Kidney epithelial cell (primary cell): ENCODE measurements around the gene BAIAP3. TPM values are rescaled to one million over a fixed set of nuclear protein-coding genes. Genes with fewer than 3 reads are reported as not detected.

Experiments used
- DNase-seq: peaks from one replicate; pipeline ENCODE4 v3.0.0-alpha.2; 2010; ENCODE audit warnings: low read depth
- H3K27me3 ChIP-seq: 2 replicates; pipeline ENCODE4 v1.6.0; 2011; ENCODE audit warnings: low read length; ENCODE audit not compliant: control insufficient read depth, insufficient read depth
- H3K36me3 ChIP-seq: 2 replicates; pipeline ENCODE4 v1.5.1; 2011; ENCODE audit warnings: low read length; ENCODE audit not compliant: control insufficient read depth, insufficient read depth
- H3K4me3 ChIP-seq: 2 replicates; pipeline ENCODE4 v1.5.1; 2011; ENCODE audit warnings: low read depth, mild to moderate bottlenecking, control low read depth, low read length
- total RNA-seq: library from RNA; depleted of rRNA; stranded (reverse); fragments of >200 nt; gene quantifications from 2 replicates; pipeline ENCODE4 v1.2.3, GENCODE V29; 2015
- TF ChIP-seq, protein P1 (sequence below): IDR thresholded peaks from 2 replicates; pipeline ENCODE4 v1.5.1; 2011; ENCODE audit warnings: mild to moderate bottlenecking, moderate library complexity, low read length, control low read depth, inconsistent platforms; ENCODE audit not compliant: insufficient read depth, poor library complexity, severe bottlenecking

The BAIAP3 gene
- total RNA-seq, 1 donor from 2014 or later, result 5.8 TPM

DNA sequence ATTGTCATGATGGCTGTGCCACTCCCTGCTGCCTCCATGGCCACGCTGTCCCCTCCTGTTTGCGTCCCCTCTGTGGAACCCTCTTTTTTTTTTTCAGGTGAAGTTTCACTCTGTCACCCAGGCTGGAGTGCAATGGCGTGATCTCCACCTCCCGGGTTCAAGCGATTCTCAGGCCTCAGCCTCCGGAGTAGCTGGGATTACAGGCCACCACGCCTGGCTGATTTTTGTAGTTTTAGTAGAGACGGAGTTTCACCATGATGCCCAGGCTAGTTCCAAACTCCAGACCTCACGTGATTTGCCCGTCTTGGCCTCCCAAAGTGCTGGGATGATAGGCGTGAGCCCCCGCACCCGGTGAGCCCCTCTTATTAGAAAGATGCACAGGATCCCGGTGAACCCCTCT is 35.0 kb upstream of the BAIAP3 start:
- TF ChIP-seq, protein P1, sequence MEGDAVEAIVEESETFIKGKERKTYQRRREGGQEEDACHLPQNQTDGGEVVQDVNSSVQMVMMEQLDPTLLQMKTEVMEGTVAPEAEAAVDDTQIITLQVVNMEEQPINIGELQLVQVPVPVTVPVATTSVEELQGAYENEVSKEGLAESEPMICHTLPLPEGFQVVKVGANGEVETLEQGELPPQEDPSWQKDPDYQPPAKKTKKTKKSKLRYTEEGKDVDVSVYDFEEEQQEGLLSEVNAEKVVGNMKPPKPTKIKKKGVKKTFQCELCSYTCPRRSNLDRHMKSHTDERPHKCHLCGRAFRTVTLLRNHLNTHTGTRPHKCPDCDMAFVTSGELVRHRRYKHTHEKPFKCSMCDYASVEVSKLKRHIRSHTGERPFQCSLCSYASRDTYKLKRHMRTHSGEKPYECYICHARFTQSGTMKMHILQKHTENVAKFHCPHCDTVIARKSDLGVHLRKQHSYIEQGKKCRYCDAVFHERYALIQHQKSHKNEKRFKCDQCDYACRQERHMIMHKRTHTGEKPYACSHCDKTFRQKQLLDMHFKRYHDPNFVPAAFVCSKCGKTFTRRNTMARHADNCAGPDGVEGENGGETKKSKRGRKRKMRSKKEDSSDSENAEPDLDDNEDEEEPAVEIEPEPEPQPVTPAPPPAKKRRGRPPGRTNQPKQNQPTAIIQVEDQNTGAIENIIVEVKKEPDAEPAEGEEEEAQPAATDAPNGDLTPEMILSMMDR, result no peak
- H3K27me3 ChIP-seq, result peaks cover 10% of the 10 kb centered on the region
- DNase-seq, result no peak
- H3K4me3 ChIP-seq, result no peak overlapping the region
- no peaks in the 10 kb centered on the region for H3K36me3 ChIP-seq

DNA sequence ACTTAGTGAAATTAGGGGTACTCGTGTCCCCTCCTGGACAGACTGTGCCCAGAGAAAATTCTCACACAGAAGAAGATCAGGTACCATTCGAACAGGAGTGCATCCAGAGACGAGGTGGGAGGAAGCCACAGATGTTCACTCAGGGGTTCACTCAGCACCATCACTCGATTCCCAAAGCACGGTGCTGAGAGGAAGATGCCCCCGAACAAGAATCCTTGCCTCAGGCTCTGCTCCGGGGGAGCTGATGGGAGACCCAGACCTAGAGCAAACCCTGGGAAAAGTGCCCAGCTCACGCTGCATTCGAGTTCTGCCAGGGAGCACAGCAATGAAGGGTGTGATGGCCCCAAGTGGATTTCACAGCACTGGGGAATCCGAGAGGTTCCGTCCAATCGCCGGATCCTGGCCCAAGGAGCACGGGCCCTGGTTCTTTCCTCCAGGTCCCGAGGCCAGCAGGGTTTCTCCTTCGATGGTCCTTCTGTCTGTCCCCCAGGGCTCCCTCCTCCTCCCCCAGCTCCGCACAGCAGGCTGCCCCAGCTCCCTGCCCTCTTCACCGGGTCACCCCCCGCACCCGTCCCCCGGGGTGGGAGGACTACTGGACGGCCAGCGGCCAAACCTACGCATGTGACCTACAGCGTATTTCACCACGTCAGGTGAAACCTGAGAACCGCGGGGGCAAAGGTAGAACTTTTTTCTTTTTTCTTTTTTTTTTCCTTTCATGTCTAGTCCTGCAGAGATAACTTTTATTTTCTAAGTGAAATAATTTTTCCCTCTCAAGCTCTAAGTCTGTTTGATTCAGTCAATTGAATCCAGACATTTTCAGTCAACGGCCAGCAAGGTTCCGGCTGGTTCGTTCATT is 34.2 kb upstream of the BAIAP3 start:
- Histone ChIP-seq H3K27me3 (peaks cover 10% of the 10 kb centered on the region), H3K4me3 (no peak overlapping the region), H3K36me3 (no peaks in the 10 kb centered on the region)
- no peak for DNase-seq
- TF ChIP-seq, protein P1, result no peak

DNA sequence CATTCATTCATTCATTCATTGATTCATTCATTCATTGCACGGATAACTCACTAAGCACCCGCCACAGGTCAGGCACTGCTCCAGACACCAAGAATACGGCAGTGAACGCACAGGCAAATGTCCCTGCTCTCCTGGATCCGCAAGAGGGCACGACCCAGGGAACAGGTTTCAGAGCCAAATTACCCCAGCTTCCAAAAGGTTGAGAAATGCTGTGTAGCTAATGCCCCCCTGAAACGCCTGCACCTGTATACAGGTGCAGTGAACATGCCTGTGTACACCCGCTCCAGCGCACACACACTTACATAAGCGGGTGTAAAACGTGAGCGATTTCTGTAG is 33.6 kb upstream of the BAIAP3 start:
- TF ChIP-seq, protein P1, result no peak
- Histone ChIP-seq H3K27me3 (peaks cover 10% of the 10 kb centered on the region), H3K36me3 (no peaks in the 10 kb centered on the region), H3K4me3 (no peak overlapping the region)
- no peak for DNase-seq

DNA sequence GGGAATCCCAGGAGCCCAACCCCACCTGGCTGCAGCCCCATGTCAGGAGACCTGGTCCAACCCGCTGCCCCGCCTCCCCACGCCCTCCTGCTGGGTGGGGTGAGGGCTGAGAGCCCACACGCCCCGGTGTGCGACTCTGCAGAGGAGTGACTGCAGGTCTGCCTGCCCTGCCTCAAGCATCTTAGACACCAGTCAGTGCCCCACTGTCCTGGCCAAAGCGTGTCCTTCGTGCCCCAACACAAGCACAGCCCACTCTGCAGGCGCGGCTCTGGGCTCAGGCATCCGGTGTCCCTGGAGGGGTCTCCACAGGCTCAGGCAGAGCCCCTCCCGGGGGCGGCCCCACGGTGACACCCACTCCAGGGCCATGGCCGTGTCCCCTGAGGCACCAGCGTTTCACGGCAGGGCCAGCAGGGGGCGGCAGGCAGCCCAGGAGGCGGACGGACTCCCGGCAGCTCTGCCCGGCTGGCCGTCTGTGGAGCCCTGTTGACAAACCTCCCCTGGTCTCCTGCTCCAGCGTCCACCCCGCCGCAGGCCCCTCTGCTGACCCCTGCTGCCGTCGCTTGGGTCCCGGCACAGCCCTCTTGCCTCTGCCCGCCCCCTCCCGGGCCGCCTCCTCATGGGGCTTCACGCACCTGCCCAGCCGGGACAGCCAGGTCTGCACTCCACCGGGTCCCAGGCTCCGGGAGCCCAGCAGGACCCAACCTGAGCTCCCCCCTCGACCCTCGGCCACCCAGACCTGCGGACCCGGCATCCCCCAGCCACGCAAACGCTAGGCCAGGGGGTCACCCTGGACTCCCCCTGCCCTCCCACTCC is 32.6 kb upstream of the BAIAP3 start:
- H3K36me3 ChIP-seq, result no peaks in the 10 kb centered on the region
- no peak overlapping the region for H3K4me3 ChIP-seq
- H3K27me3 ChIP-seq, result peaks cover 10% of the 10 kb centered on the region
- TF ChIP-seq, protein P1, result peak; percentile 69
- no peak for DNase-seq

DNA sequence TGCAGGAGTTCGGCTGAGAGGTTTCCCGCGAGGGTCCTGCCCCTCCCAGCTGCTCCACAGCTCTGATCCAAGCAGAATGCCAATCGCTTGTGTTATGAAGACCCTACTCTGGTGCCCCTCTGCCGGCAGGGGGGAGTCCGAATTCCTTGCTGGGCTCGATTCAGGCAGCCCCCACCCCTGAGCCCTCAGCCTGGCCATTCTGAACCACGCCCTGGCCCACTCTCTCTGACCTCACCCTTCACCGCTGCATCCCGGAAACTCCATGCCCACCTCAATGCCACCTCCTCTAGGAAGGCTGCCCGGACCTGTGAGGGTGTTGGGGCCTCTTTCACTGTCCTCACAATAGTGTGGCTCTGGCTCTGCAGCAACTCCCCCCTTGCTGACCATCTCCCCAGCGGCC is 31.9 kb upstream of the BAIAP3 start:
- no peak for DNase-seq
- TF ChIP-seq, protein P1, result no peak

More for the DNA sequence above, 31.9 kb upstream of the BAIAP3 start:
- H3K4me3 ChIP-seq, result no peak overlapping the region
- H3K27me3 ChIP-seq, result peaks cover 10% of the 10 kb centered on the region
- no peaks in the 10 kb centered on the region for H3K36me3 ChIP-seq
